Activated CD4-positive, alpha-beta T cell treated with anti-CD3 and anti-CD28 coated beads for 36 hours (primary cell): ENCODE results near the gene MRPL22. TPM values are rescaled to one million over a fixed set of nuclear protein-coding genes. Genes with fewer than 3 reads are reported as not detected.

Source experiments
- total RNA-seq, 2 experiments: library from RNA; stranded (reverse); gene quantifications; one replicate each; pipeline ENCODE4 v1.2.3, GENCODE V29; 2021

MRPL22 gene
- total RNA-seq, 2 experiments from 2014 or later = 77.2 to 86.7 TPM

Other genes with a start within 250 kb of the MRPL22 start
- 100 to 1,000 TPM; 225 to 339 TPM for gene LARP1, start 185.7 kb upstream of the MRPL22 start, total RNA-seq
- gene FAXDC2, start 90.5 kb upstream of the MRPL22 start, total RNA-seq = under 1 TPM in 1 of 2 experiments, not detected in 1; 0.14 TPM
- 10 to 100 TPM; 61.8 to 78.1 TPM for gene CNOT8, start 82.4 kb upstream of the MRPL22 start, total RNA-seq
- 10 to 100 TPM; 32.9 to 33.0 TPM for gene GEMIN5, start 2.9 kb upstream of the MRPL22 start, total RNA-seq
- under 1 TPM; 0.05 TPM for gene KIF4B, start 72.7 kb downstream of the MRPL22 start, total RNA-seq